ENCODE measurements around the gene TSPEAR.

- TF ChIP-seq CTCF (IDR thresholded peaks at IDR 0.05 in 8 of 11, conservative IDR thresholded peaks at IDR 0.05 in 3 of 11), result no peak
- no peak for TF ChIP-seq POLR2A (IDR thresholded peaks at IDR 0.05)
- TF ChIP-seq POLR2AphosphoS5 (IDR thresholded peaks at IDR 0.05), result no peak
These were observed 162.4 kb downstream of the TSPEAR start for GRCh38 chr21:44548922-44549321.

Data from spleen (tissue), 7 donors.